Activated CD4-positive, alpha-beta T cell treated with anti-CD3 and anti-CD28 coated beads, Interleukin-2, amount 50 U/mL, for 48 hours (primary cell): ENCODE measurements around the gene DDX6.
"Not testable (repeated sequence)": the region's sequence is repeated elsewhere in the genome, so short reads cannot be mapped to it uniquely, and the experiment has no call there.

Experiments used
- DNase-seq, 2 experiments: peaks; one replicate each; pipeline ENCODE4 v3.0.0-alpha.2; 2020

DDX6 gene

GRCh38 chr11:118791111-118791960 is at the start of gene DDX6:
Gene DDX6, minus strand, starts transcription at chr11:118791164. Its CDS starts 4,913 bp downstream, at chr11:118786251.
- peak; percentile 92 for DNase-seq

GRCh38 chr11:118838905-118839553 is 48.1 kb upstream of the DDX6 start:
- DNase-seq = peak in 1 of 2 experiments; percentile 15

GRCh38 chr11:118837868-118838267 is 46.9 kb upstream of the DDX6 start:
- DNase-seq = no peak

GRCh38 chr11:118834427-118835028 is 43.6 kb upstream of the DDX6 start:
- DNase-seq = no peak

- no peak for DNase-seq
These were observed 36.2 kb upstream of the DDX6 start for GRCh38 chr11:118827118-118827517.

- DNase-seq = not testable (repeated sequence)
These were observed 32.1 kb upstream of the DDX6 start for GRCh38 chr11:118822936-118823510.

GRCh38 chr11:118820412-118821357 is 29.7 kb upstream of the DDX6 start:
- DNase-seq = peak in 1 of 2 experiments; percentile 24

- not testable (repeated sequence) for DNase-seq
These were observed 29.0 kb upstream of the DDX6 start for GRCh38 chr11:118820025-118820379.

- DNase-seq = no peak
These were observed 28.5 kb upstream of the DDX6 start for GRCh38 chr11:118819334-118820024.

GRCh38 chr11:118818130-118818529 is 27.2 kb upstream of the DDX6 start:
- DNase-seq = no peak

- no peak for DNase-seq
These were observed 22.6 kb upstream of the DDX6 start for GRCh38 chr11:118813551-118813950.

- DNase-seq = no peak
These were observed 21.5 kb upstream of the DDX6 start for GRCh38 chr11:118812485-118812884.

- no peak for DNase-seq
These were observed 17.1 kb upstream of the DDX6 start for GRCh38 chr11:118807800-118808778.

- no peak for DNase-seq
These were observed 15.4 kb upstream of the DDX6 start for GRCh38 chr11:118806400-118806799.

- DNase-seq = no peak
These were observed 13.1 kb upstream of the DDX6 start for GRCh38 chr11:118804094-118804493.

GRCh38 chr11:118799372-118799771 is 8.4 kb upstream of the DDX6 start:
- DNase-seq = no peak

- DNase-seq = no peak
These were observed 6.5 kb upstream of the DDX6 start for GRCh38 chr11:118797510-118797909.

GRCh38 chr11:118792570-118793124 is 1.7 kb upstream of the DDX6 start:
- DNase-seq = peak; percentile 61 to 77

- DNase-seq = peak; percentile 55
These were observed 1.1 kb upstream of the DDX6 start for GRCh38 chr11:118791961-118792569.
